NCI-H1417 treated with DMSO at 0.1 percent for 48 hours (cell line): ENCODE measurements around the gene PEX14.

ENCODE experiments used
- DNase-seq: peaks from one replicate; lab custom pipeline; 2025; lab: John Stamatoyannopoulos, UW

Gene PEX14

GRCh38 chr1:10596780-10597179 lies 122.0 kb downstream of the PEX14 start:
- no peak for DNase-seq

- DNase-seq: no peak
Observed at GRCh38 chr1:10597492-10598388, 123.0 kb downstream of the PEX14 start.

- no peak for DNase-seq
Observed at GRCh38 chr1:10598389-10598702, 123.6 kb downstream of the PEX14 start.

GRCh38 chr1:10599194-10599861 lies 124.6 kb downstream of the PEX14 start:
- no peak for DNase-seq

- no peak for DNase-seq
Observed at GRCh38 chr1:10601342-10602070, 126.8 kb downstream of the PEX14 start.

GRCh38 chr1:10602936-10603335 lies 128.2 kb downstream of the PEX14 start:
- no peak for DNase-seq

GRCh38 chr1:10604966-10605365 lies 130.2 kb downstream of the PEX14 start:
- no peak for DNase-seq

GRCh38 chr1:10606064-10606463 lies 131.3 kb downstream of the PEX14 start:
- no peak for DNase-seq

GRCh38 chr1:10607228-10607627 lies 132.5 kb downstream of the PEX14 start:
- DNase-seq: no peak

- DNase-seq: no peak
Observed at GRCh38 chr1:10608690-10609089, 133.9 kb downstream of the PEX14 start.

- no peak for DNase-seq
Observed at GRCh38 chr1:10610901-10611600, 136.3 kb downstream of the PEX14 start.

- no peak for DNase-seq
Observed at GRCh38 chr1:10612436-10613160, 137.8 kb downstream of the PEX14 start.

GRCh38 chr1:10613340-10613739 lies 138.6 kb downstream of the PEX14 start:
- DNase-seq: no peak

- no peak for DNase-seq
Observed at GRCh38 chr1:10613861-10614260, 139.1 kb downstream of the PEX14 start.

- no peak for DNase-seq
Observed at GRCh38 chr1:10614377-10615225, 139.9 kb downstream of the PEX14 start.

- no peak for DNase-seq
Observed at GRCh38 chr1:10615332-10615731, 140.6 kb downstream of the PEX14 start.

- no peak for DNase-seq
Observed at GRCh38 chr1:10615932-10616671, 141.4 kb downstream of the PEX14 start.

- no peak for DNase-seq
Observed at GRCh38 chr1:10616696-10617095, 141.9 kb downstream of the PEX14 start.

GRCh38 chr1:10617318-10617717 lies 142.6 kb downstream of the PEX14 start:
- no peak for DNase-seq
